Fibroblast of lung (primary cell): Measurements from ENCODE around the gene RNF38. TPM values are rescaled to one million over a fixed set of nuclear protein-coding genes. Genes with fewer than 3 reads are reported as not detected.
"Not testable (repeated sequence)": the region's sequence is repeated elsewhere in the genome, so short reads cannot be mapped to it uniquely, and the experiment has no call there.

Experiments used
- DNase-seq, 2 donors: peaks; one replicate each; pipeline versions ENCODE4 v3.0.0 to v3.0.0-alpha.2; 2010; ENCODE audit warnings: low read depth in 2 of 2
- H2AFZ ChIP-seq: 2 replicates; pipeline ENCODE4 v1.5.1; 2012; ENCODE audit warnings: low read length, control low read depth, inconsistent platforms
- H3K27ac ChIP-seq: 2 replicates; pipeline ENCODE4 v1.5.1; 2011; ENCODE audit warnings: low read length, control low read depth; ENCODE audit not compliant: insufficient read depth
- H3K27me3 ChIP-seq: 2 replicates; pipeline ENCODE4 v1.5.1; 2011; ENCODE audit warnings: mild to moderate bottlenecking, low read length; ENCODE audit not compliant: control insufficient read depth, insufficient read depth
- H3K36me3 ChIP-seq: 2 replicates; pipeline ENCODE4 v1.5.1; 2011; ENCODE audit warnings: low read length; ENCODE audit not compliant: control insufficient read depth, insufficient read depth
- H3K4me1 ChIP-seq: 2 replicates; pipeline ENCODE4 v1.5.1; 2011; ENCODE audit warnings: low read length; ENCODE audit not compliant: control insufficient read depth, insufficient read depth; ENCODE audit errors: extremely low read depth
- H3K4me2 ChIP-seq: 2 replicates; pipeline ENCODE4 v1.5.1; 2011; ENCODE audit warnings: low read length, control low read depth; ENCODE audit not compliant: insufficient read depth; ENCODE audit errors: extremely low read depth
- H3K4me3 ChIP-seq, 4 experiments: fragments of 200-600 bp in 1 of 4; sonication (generic) in 1 of 4; replicated peaks in 1 of 4; 2 replicates each; pipeline ENCODE4 v1.5.1; 2011 to 2016; ENCODE audit warnings: low read length in 4 of 4, low read depth in 3 of 4, mild to moderate bottlenecking in 3 of 4, control low read depth in 2 of 4, inconsistent platforms in 1 of 4, mixed read lengths in 1 of 4; ENCODE audit not compliant: insufficient read depth in 1 of 4; ENCODE audit errors: control extremely low read depth in 1 of 4
- H3K79me2 ChIP-seq: 2 replicates; pipeline ENCODE4 v1.5.1; 2012; ENCODE audit warnings: mild to moderate bottlenecking, low read length, inconsistent platforms; ENCODE audit not compliant: control insufficient read depth, insufficient read depth
- H3K9ac ChIP-seq: 2 replicates; pipeline ENCODE4 v1.5.1; 2011; ENCODE audit warnings: mild to moderate bottlenecking, low read length, control low read depth; ENCODE audit not compliant: insufficient read depth
- H3K9me3 ChIP-seq: 2 replicates; pipeline ENCODE4 v1.5.1; 2012; ENCODE audit warnings: low read depth, low read length; ENCODE audit not compliant: control insufficient read depth, insufficient read depth
- H4K20me1 ChIP-seq: 2 replicates; pipeline ENCODE4 v1.5.1; 2011; ENCODE audit warnings: low read length; ENCODE audit not compliant: control insufficient read depth, insufficient read depth; ENCODE audit errors: extremely low read depth
- EZH2 ChIP-seq: IDR thresholded peaks from 2 replicates; pipeline ENCODE4 v1.5.1; 2012; ENCODE audit warnings: low read length, control low read depth, mild to moderate bottlenecking; ENCODE audit errors: missing control alignments
- polyA minus RNA-seq: library from RNA; depleted of rRNA, polyadenylated mRNA; stranded (reverse); fragments of >200 nt; gene quantifications from 2 replicates; pipeline ENCODE4 v1.2.3, GENCODE V29; 2011; ENCODE audit warnings: low replicate concordance
- polyA plus RNA-seq, 2 donors: library from polyadenylated mRNA; depleted of rRNA in 1 of 2; stranded (reverse) in 1 of 2; unstranded in 1 of 2; fragments of >200 nt; gene quantifications; 2 replicates each; pipeline ENCODE4 v1.2.1, GENCODE V29; 2011 to 2012; ENCODE audit warnings: missing spikeins in 1 of 2
- total RNA-seq: library from RNA; depleted of rRNA; stranded (reverse); fragments of >200 nt; gene quantifications from 2 replicates; pipeline ENCODE4 v1.2.1, GENCODE V29; 2014
- TF ChIP-seq, protein P1 (sequence below), 2 donors: IDR thresholded peaks in 1 of 2; conservative IDR thresholded peaks in 1 of 2; 1 replicate in 1 of 2; 2 replicates in 1 of 2; pipeline ENCODE4 v1.5.1; 2011 to 2012; ENCODE audit warnings: low read length in 2 of 2, control low read depth in 1 of 2, inconsistent platforms in 1 of 2, low read depth in 1 of 2, mild to moderate bottlenecking in 1 of 2

RNF38 gene
- total RNA-seq (7.7 and 8.9 TPM in 2 replicates), polyA plus RNA-seq (18.4 and 18.8 TPM in 2 replicates), polyA minus RNA-seq (61.2 and 108 TPM in 2 replicates)
- polyA plus RNA-seq (2012) = 8.8 and 10.5 TPM in 2 replicates

DNA sequence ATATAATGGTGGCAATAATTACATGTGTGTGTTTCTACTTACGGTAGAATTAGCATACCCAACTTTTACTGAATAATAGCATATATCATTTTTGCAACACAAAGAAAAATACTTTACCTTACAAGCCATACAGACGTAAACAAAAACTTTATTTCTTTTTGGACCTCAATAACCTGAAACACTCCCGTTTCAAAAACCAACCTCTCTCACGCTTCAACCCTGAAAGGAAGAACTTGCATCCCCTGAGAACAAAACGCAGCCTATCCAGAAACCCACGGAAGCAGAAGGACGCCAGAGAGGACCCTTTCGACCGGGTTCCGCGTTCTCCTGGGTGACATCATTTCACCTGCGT is at the start of gene RNF38:
TSS of gene RNF38 (minus strand) at position 290 of the 352 bp plus-strand sequence. CDS start at position 129, 161 bp downstream.
- peak within 1 kb of the TSS; percentile 71 to 98 (median 78) for H3K4me3 ChIP-seq
- H3K79me2 ChIP-seq = peaks cover 50% of the 10 kb centered on the region
- peak within 1 kb of the TSS; percentile 71 for H2AFZ ChIP-seq
- peak within 1 kb of the TSS; percentile 78 for H3K27ac ChIP-seq
- TF ChIP-seq EZH2 = no peak
- TF ChIP-seq, protein P1, sequence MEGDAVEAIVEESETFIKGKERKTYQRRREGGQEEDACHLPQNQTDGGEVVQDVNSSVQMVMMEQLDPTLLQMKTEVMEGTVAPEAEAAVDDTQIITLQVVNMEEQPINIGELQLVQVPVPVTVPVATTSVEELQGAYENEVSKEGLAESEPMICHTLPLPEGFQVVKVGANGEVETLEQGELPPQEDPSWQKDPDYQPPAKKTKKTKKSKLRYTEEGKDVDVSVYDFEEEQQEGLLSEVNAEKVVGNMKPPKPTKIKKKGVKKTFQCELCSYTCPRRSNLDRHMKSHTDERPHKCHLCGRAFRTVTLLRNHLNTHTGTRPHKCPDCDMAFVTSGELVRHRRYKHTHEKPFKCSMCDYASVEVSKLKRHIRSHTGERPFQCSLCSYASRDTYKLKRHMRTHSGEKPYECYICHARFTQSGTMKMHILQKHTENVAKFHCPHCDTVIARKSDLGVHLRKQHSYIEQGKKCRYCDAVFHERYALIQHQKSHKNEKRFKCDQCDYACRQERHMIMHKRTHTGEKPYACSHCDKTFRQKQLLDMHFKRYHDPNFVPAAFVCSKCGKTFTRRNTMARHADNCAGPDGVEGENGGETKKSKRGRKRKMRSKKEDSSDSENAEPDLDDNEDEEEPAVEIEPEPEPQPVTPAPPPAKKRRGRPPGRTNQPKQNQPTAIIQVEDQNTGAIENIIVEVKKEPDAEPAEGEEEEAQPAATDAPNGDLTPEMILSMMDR (conservative IDR thresholded peaks at IDR 0.05 in 1 of 2, IDR thresholded peaks at IDR 0.05 in 1 of 2; ENCODE audit: low read depth in 1 of 2, low read length in 2 of 2) = no peak
- H3K4me2 ChIP-seq = peak within 1 kb of the TSS; percentile 90
- peak within 1 kb of the TSS; percentile 76 for H3K9ac ChIP-seq
- H4K20me1 ChIP-seq = no peaks in the 10 kb centered on the region
- H3K9me3 ChIP-seq = no peaks in the 10 kb centered on the region
- H3K4me1 ChIP-seq = peaks cover 6% of the 10 kb centered on the region
- H3K27me3 ChIP-seq = no peaks in the 10 kb centered on the region
- H3K36me3 ChIP-seq = no peaks in the 10 kb centered on the region
- DNase-seq = no peak

DNA sequence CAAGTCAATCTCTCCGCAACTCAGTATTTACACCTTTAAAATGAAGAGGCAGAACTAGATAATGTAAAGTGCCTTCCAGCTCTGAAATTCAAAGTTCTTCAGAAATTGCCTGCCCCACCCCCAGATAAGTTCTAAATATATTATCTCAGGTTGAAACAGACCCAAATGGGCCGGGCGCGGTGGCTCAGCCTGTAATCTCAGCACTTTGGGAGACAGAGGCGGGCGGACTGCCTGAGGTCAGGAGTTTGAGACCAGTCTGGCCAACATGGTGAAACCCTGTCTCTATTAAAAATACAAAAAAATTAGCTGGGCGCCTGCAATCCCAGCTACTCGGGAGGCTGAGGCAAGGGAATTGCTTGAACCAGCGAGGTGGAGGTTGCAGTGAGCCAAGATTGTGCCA is 48.5 kb upstream of the RNF38 start:
- H3K79me2 ChIP-seq, H3K4me1 ChIP-seq, H3K36me3 ChIP-seq, H3K4me3 ChIP-seq, H3K27ac ChIP-seq, H2AFZ ChIP-seq, H3K9me3 ChIP-seq, H3K9ac ChIP-seq, H3K27me3 ChIP-seq, H4K20me1 ChIP-seq, DNase-seq, H3K4me2 ChIP-seq: not testable (repeated sequence)

DNA sequence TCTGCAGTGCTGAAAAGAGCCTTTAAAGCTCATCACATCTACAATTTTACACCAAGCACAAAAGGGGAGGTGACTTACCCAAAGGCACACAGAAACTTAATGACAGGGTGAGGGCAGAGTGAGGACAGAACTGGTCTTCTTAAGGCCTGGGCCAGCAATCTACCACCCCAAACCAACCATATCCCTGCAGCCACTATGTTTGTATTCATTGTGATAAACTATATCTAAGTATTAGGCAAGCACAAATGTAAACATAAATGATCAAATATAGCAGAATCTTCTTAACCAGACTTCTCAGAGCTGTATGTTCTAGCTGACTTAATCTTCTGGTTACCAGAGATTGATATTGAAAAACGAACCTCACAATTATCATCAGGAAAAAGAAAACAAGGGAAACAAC is 47.9 kb upstream of the RNF38 start:
- no peak overlapping the region for H3K4me3 ChIP-seq

DNA sequence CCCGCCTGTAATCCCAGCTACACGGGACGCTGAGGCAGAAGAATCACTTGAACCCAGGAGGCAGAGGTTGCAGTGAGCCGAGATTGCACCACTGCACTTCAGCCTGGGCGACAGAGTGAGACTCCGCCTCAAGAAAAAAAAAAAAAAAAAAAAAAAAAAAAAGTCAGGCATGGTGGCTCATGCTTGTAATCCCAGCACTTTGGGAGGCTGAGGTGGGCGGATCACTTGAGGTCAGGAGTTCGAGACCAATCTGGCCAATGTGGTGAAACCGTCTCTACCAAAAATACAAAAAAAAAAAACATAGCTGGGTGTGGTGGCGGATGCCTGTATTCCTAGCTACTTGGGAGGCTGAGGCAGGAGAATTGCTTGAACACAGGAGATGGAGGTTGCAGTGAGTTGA is 46.6 kb upstream of the RNF38 start:
- H4K20me1 ChIP-seq = not testable (repeated sequence)

More for the DNA sequence above, 47.9 kb upstream of the RNF38 start:
- no peak overlapping the region for H3K4me2 ChIP-seq
- no peaks in the 10 kb centered on the region for H3K9me3 ChIP-seq
- H3K36me3 ChIP-seq = no peaks in the 10 kb centered on the region
- TF ChIP-seq EZH2 = no peak
- TF ChIP-seq, protein P1 (conservative IDR thresholded peaks at IDR 0.05 in 1 of 2, IDR thresholded peaks at IDR 0.05 in 1 of 2; ENCODE audit: low read depth in 1 of 2, low read length in 2 of 2) = no peak
- H3K79me2 ChIP-seq = no peaks in the 10 kb centered on the region
- no peaks in the 10 kb centered on the region for H4K20me1 ChIP-seq
- H3K27ac ChIP-seq = no peak overlapping the region
- H3K9ac ChIP-seq = no peak overlapping the region
- no peak overlapping the region for H2AFZ ChIP-seq
- no peaks in the 10 kb centered on the region for H3K4me1 ChIP-seq
- DNase-seq = no peak
- no peaks in the 10 kb centered on the region for H3K27me3 ChIP-seq

More for the DNA sequence above, 46.6 kb upstream of the RNF38 start:
- H2AFZ ChIP-seq, H3K4me1 ChIP-seq, H3K36me3 ChIP-seq, H3K4me3 ChIP-seq, H3K9ac ChIP-seq, DNase-seq, H3K27me3 ChIP-seq, H3K9me3 ChIP-seq, H3K4me2 ChIP-seq, H3K79me2 ChIP-seq, H3K27ac ChIP-seq: not testable (repeated sequence)
